Measurements from ENCODE around the gene DCUN1D2.

Gene DCUN1D2

GRCh38 chr13:113508521-113509254 lies 18.2 kb upstream of the DCUN1D2 start:
- no peak for DNase-seq (ENCODE audit: low read depth)
- TF ChIP-seq CTCF (IDR thresholded peaks at IDR 0.05; ENCODE audit: low read depth, low read length, missing control alignments) = no peak
- in situ Hi-C loops (cut with HindIII; ENCODE audit: low sequenced_read_pairs) = no loop called here
- H3K4me3 ChIP-seq (ENCODE audit: low read depth, low read length) = no peak overlapping the region

- no peak for DNase-seq (ENCODE audit: low read depth)
- no peak overlapping the region for H3K4me3 ChIP-seq (ENCODE audit: low read depth, low read length)
- in situ Hi-C loops (cut with HindIII; ENCODE audit: low sequenced_read_pairs) = no loop called here
- no peak for TF ChIP-seq CTCF (IDR thresholded peaks at IDR 0.05; ENCODE audit: low read depth, low read length, missing control alignments)
Measured at GRCh38 chr13:113507505-113508345, 17.2 kb upstream of the DCUN1D2 start.

GRCh38 chr13:113506871-113507388 lies 16.4 kb upstream of the DCUN1D2 start:
- no peak overlapping the region for H3K4me3 ChIP-seq (ENCODE audit: low read depth, low read length)
- in situ Hi-C loops (cut with HindIII; ENCODE audit: low sequenced_read_pairs) = no loop called here
- no peak for TF ChIP-seq CTCF (IDR thresholded peaks at IDR 0.05; ENCODE audit: low read depth, low read length, missing control alignments)

GRCh38 chr13:113506025-113506685 lies 15.6 kb upstream of the DCUN1D2 start:
- no peak for DNase-seq (ENCODE audit: low read depth)
- in situ Hi-C loops (cut with HindIII; ENCODE audit: low sequenced_read_pairs) = no loop called here
- TF ChIP-seq CTCF (IDR thresholded peaks at IDR 0.05; ENCODE audit: low read depth, low read length, missing control alignments) = no peak
- H3K4me3 ChIP-seq (ENCODE audit: low read depth, low read length) = no peak overlapping the region

More at GRCh38 chr13:113506871-113507388, 16.4 kb upstream of the DCUN1D2 start:
- DNase-seq (ENCODE audit: low read depth) = no peak

- no peak overlapping the region for H3K4me3 ChIP-seq (ENCODE audit: low read depth, low read length)
- no peak for TF ChIP-seq CTCF (IDR thresholded peaks at IDR 0.05; ENCODE audit: low read depth, low read length, missing control alignments)
- in situ Hi-C loops (cut with HindIII; ENCODE audit: low sequenced_read_pairs) = no loop called here
- DNase-seq (ENCODE audit: low read depth) = no peak
Measured at GRCh38 chr13:113502686-113503085, 12.2 kb upstream of the DCUN1D2 start.
